Activated T-helper 2 cell treated with anti-CD3 and anti-CD28 coated beads, Interferon-gamma antibody, Interleukin-2, Interleukin-4, amounts not matched to agents 10 μg/mL and 5 μg/mL and 100 μg/mL, durations not matched to agents 14 hours and 24 hours and 36 hours (primary cell): Measurements from ENCODE around the gene CYP2D6. TPM values are rescaled to one million over a fixed set of nuclear protein-coding genes. Genes with fewer than 3 reads are reported as not detected.
"Not testable (repeated sequence)": the region's sequence is repeated elsewhere in the genome, so short reads cannot be mapped to it uniquely, and the experiment has no call there.

Experiments used
- DNase-seq: peaks from one replicate; pipeline ENCODE4 v3.0.0; 2021; ENCODE audit warnings: low spot score
- H3K27ac Mint-ChIP-seq: one replicate; pipeline ENCODE4 v1.8.0; 2021; ENCODE audit warnings: mixed read lengths
- H3K27me3 Mint-ChIP-seq: one replicate; pipeline ENCODE4 v1.8.0; 2021; ENCODE audit warnings: low read depth, mixed read lengths
- H3K36me3 Mint-ChIP-seq: one replicate; pipeline ENCODE4 v1.8.0; 2021; ENCODE audit warnings: low read depth, mixed read lengths
- H3K4me1 Mint-ChIP-seq: one replicate; pipeline ENCODE4 v1.8.0; 2021; ENCODE audit warnings: low read depth, mixed read lengths
- H3K4me3 Mint-ChIP-seq: one replicate; pipeline ENCODE4 v1.8.0; 2021; ENCODE audit warnings: low read depth, mild to moderate bottlenecking, moderate library complexity, mixed read lengths
- H3K9me3 Mint-ChIP-seq: one replicate; pipeline ENCODE4 v1.8.0; 2021; ENCODE audit warnings: mixed read lengths
- intact Hi-C: fragments of 100-400 bp; cut with micrococcal nuclease; formaldehyde crosslinking; loops from one replicate; pipeline ENCODE4 v1.15.1; 2023
- total RNA-seq: library from RNA; stranded (reverse); gene quantifications from 2 replicates; pipeline ENCODE4 v1.2.3, GENCODE V29; 2022

Gene CYP2D6
- total RNA-seq, result 3.5 and 3.6 TPM in 2 replicates

DNA sequence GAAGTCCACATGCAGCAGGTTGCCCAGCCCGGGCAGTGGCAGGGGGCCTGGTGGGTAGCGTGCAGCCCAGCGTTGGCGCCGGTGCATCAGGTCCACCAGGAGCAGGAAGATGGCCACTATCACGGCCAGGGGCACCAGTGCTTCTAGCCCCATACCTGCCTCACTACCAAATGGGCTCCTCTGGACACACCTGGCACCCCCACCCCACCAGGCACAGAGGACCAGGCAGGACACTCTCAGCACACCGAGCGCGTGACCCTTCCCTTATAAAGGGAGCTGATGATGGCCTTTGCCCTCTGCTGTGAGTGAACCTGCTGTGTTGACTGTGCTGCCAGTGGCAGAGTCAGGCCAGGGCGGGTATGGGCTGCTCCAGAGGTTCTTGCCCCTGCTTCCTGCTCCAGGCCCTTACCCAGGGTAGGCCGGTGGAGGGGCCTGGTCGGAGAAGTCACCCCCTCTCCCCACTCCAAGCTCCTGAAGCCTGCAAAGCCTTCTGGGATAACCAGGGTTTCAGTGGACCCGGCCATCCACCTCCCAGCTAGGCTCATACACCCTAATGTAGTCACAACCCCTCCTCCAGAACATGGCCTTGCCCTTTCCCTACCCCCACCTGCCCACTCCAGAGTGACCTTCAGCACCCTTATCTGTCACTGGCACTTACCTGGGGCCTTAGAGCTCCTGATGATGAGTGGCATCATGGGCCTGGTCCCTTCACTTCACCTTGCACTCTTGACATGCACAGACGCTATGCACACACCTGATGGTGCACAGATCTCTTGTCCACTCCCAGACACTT lies at the start of gene CYP2D6:
Gene CYP2D6, minus strand, starts transcription at position 172 of the 793 bp plus-strand sequence. Its CDS starts 19 bp downstream, at position 153.
- H3K36me3 Mint-ChIP-seq, intact Hi-C loops, H3K4me3 Mint-ChIP-seq, H3K27me3 Mint-ChIP-seq, DNase-seq, H3K9me3 Mint-ChIP-seq, H3K4me1 Mint-ChIP-seq, H3K27ac Mint-ChIP-seq: not testable (repeated sequence)

DNA sequence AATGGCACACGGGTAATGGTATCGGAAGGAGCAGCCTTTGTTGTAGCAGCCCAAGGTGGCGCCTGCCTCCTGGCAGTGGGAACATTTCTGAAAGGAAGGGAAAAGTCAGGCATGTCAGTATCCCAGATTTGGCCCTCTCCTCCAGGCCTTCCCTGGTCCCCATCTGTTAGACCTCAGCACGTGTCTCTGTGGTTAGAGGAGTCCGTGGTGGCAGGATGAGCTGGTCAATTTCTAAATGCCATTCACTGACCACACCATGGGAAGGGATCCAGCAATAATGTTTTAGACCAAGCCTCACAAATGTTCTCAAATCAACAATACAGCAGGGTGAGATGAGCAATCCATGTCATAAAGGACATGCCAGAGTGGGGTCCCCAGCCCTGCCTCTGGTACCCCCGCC lies 49.0 kb upstream of the CYP2D6 start:
- Mint-ChIP-seq H3K27ac (peak overlapping the region; percentile 30), H3K27me3 (no peaks in the 10 kb centered on the region), H3K9me3 (no peaks in the 10 kb centered on the region), H3K4me1 (peaks cover 61% of the 10 kb centered on the region), H3K4me3 (no peak overlapping the region), H3K36me3 (peaks cover 38% of the 10 kb centered on the region)
- no peak for DNase-seq
- intact Hi-C loops, result no loop called here

DNA sequence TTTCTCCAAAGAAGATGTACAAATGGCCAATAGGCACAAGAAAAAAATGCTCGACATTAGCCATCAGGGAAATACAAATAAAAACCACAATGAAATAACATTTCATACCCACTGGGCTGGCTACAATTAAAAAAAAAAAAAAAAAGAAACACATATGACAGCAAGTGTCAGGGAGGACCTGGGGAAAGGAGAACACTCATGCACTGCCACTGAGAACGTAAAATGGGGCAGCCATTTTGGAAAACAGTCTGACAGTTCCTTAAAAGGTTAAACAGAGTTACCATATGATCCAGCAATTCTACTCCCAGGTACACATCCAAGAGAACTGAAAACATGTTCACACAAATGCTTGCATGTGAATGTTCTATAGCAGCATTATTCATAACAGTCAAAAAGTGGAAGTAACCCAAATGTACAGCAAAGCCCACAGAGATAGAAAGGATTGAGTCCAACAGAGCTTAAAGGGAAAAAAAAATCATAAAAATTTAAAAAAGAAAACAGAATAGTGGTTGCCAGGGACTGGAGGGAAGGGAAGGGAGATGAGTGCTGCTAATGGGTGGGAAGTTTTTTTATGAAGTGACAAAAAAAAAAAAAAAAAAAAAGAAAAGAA lies 48.4 kb upstream of the CYP2D6 start:
- no peak for DNase-seq
- H3K27ac Mint-ChIP-seq, result peak overlapping the region; percentile 25

DNA sequence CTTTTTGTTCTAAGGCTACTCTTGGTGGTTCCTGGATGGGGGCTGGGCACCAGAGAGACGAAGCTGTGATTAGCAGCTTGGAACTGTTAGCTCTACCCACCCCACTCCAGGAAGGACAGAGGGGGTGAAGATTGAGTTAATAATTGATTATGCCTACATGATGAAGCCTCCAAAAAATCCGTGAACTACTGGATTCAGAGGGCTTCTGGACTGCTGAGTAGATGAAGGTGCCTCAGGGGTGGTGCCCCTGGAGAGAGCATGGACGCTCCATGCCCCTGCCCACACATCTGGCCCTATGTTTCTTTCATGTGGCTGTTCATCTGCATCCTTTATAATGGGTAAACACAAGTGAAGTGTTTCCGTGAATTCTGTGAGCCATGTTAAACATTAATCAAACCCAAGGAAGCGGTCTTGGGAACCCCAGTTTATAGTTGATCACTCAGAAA lies 47.3 kb upstream of the CYP2D6 start:
- intact Hi-C loops, result no loop called here
- H3K4me3 Mint-ChIP-seq, result no peak overlapping the region
- H3K4me1 Mint-ChIP-seq, result peaks cover 52% of the 10 kb centered on the region
- H3K27me3 Mint-ChIP-seq, result no peaks in the 10 kb centered on the region
- no peaks in the 10 kb centered on the region for H3K9me3 Mint-ChIP-seq
- peak overlapping the region; percentile 65 for H3K27ac Mint-ChIP-seq
- DNase-seq, result no peak
- H3K36me3 Mint-ChIP-seq, result peaks cover 47% of the 10 kb centered on the region

More for the DNA sequence above, 48.4 kb upstream of the CYP2D6 start:
- intact Hi-C loops, result no loop called here
- Mint-ChIP-seq H3K9me3 (no peaks in the 10 kb centered on the region), H3K36me3 (peaks cover 41% of the 10 kb centered on the region), H3K4me3 (no peak overlapping the region), H3K4me1 (peaks cover 62% of the 10 kb centered on the region), H3K27me3 (no peaks in the 10 kb centered on the region)

DNA sequence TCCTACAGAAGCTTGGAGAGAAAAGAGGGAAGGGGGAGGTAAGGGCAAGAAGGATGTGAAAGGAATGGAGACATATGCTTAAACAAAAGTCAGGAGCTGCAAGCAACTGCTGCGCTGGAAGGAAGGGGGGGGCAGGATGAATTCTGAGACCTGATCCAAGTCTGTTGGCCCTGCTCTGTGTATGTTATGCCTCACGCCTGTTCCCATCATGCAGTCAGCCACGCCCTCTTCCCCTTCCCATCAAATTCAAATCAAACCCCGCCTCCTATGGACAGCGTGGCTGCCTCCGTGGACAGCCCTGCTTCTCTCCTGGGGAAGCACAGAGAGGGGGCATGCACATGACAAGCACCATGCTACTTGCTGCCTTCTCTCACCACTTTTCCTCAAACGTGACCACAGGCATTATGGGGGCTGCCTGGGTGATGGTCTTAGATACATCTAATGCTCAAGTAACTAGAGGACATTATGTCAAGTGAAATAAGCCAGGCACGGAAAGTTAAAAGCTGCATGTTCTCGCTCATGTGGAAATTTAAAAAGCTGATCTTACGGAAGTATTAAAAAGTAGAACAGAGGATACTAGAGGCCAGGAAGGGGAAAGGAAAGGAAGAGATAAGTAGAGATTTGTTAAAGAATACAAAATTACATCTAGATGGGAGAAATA lies 45.8 kb upstream of the CYP2D6 start:
- no peaks in the 10 kb centered on the region for H3K9me3 Mint-ChIP-seq
- H3K4me1 Mint-ChIP-seq, result peaks cover 39% of the 10 kb centered on the region
- no peaks in the 10 kb centered on the region for H3K27me3 Mint-ChIP-seq
- H3K36me3 Mint-ChIP-seq, result peaks cover 47% of the 10 kb centered on the region
- DNase-seq, result no peak
- no peak overlapping the region for H3K4me3 Mint-ChIP-seq
- intact Hi-C loops, result no loop called here
- no peak overlapping the region for H3K27ac Mint-ChIP-seq

DNA sequence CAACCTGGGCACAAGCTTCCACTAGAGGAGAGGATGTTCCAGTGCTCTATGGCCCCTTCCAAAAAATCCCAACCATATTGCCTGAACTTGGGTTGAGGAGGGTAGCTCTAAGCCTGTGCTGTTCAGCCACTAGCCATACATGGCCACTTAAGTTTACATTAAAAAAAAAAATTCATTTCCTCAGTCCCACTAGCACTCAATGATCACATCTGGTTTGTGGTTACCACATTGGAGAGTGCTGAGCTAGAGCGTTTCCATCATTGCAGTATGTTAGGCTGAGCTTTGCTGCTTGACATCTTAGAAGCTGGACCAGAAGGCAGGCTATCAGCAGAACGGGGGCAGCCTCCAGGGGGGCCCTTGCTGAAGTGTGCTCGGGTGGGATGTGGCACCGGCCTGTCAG lies 43.5 kb upstream of the CYP2D6 start:
- intact Hi-C loops, result no loop called here
- no peaks in the 10 kb centered on the region for H3K27me3 Mint-ChIP-seq
- H3K4me1 Mint-ChIP-seq, result peaks cover 20% of the 10 kb centered on the region
- no peak for DNase-seq
- H3K9me3 Mint-ChIP-seq, result no peaks in the 10 kb centered on the region
- no peak overlapping the region for H3K4me3 Mint-ChIP-seq
- peaks cover 52% of the 10 kb centered on the region for H3K36me3 Mint-ChIP-seq
- H3K27ac Mint-ChIP-seq, result peak overlapping the region; percentile 60

DNA sequence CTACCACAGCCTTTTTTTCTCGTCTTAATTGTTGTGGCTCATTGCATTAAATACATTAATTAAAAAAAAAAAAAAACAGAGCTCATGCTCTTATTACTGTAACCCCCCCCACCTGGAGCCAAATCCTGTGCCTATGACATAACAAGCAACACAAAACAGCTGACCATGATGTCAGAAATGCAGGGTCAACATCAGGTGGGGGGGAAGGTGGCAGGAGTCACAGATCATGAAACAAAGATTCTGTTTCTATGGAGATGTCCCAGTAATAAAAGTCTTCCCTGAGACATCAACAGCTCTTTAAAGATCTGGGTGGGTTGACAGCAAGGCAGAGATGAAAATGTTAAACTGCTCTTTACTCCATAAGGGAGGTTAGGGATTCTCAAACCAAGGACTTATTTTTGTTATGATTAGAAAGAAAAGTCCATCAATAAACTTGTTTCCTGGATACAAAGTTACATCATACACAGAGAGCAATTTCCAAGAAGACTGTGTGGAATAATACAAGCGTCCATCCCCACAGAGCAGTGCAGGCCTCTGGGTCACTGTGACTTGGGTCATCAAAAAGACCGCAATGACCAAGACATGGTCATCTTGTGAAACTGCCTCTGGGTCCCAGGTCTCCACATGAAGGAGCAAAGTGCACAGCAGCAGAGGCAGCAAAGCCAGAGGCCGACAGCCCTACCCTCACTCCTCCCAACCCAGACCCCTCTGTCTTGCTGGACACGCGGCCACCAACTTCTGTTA lies 42.7 kb upstream of the CYP2D6 start:
- Mint-ChIP-seq H3K27me3 (no peaks in the 10 kb centered on the region), H3K4me3 (no peak overlapping the region), H3K4me1 (peaks cover 15% of the 10 kb centered on the region), H3K36me3 (peaks cover 51% of the 10 kb centered on the region), H3K27ac (no peak overlapping the region), H3K9me3 (no peaks in the 10 kb centered on the region)
- no peak for DNase-seq
- intact Hi-C loops, result no loop called here

DNA sequence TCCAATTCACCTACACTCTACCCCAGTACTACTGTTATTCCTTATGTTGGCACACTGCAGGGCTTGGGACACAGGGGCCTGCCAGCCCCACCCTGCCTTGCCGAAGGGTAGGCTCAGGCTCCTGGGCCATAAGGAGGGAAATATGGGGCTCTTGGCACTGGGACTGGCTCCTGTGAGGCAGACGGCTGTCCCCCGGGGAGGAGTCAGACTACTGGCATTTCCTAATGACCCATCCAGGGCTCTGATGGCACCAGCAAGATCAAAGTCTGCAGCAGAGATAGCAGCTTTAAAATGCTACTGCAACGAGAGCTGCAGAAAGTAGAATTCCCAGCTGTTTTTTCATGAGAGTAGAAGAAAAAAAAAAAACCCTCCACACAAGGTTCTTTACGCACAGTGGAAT lies 42.2 kb upstream of the CYP2D6 start:
- H3K4me1 Mint-ChIP-seq, result peaks cover 12% of the 10 kb centered on the region
- H3K9me3 Mint-ChIP-seq, result no peaks in the 10 kb centered on the region
- intact Hi-C loops, result no loop called here
- H3K27ac Mint-ChIP-seq, result no peak overlapping the region
- no peak overlapping the region for H3K4me3 Mint-ChIP-seq
- H3K27me3 Mint-ChIP-seq, result no peaks in the 10 kb centered on the region
- peaks cover 45% of the 10 kb centered on the region for H3K36me3 Mint-ChIP-seq
- DNase-seq, result no peak

DNA sequence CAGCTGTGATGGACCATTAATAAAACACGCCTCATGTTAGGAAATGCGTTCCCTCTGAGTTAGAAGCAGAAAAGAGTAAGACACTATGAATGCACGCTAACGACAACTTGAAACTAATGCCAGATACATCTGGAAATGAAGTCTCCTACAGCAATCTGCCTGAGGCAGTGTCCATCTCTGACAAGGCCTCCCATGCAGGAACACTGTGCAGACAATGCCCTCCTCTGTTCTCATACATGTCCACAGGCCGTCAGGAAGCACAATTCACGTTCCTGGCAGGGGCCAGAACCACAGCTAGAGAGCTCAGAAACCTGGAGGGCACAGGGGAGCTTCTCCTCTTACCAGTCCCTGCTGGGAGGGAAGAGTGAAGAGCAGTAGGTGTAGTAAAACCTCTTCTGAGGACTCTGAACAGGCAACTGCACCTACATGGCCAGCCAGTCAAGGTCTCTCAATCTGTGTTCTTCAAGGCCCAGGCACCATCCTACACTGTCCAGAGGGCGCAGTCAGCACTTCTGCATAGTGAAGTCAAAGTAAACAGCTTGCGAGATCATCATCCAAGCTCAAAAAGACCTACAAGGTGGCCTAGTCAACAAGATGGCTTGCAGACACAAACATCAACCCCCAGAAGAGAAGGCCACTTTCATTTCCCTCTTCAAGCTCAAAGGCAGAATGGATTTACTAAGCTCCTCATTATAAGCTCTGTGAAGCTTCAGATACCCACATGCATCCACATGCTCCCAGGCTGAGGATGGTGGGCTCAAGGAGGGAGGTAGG lies 41.5 kb upstream of the CYP2D6 start:
- intact Hi-C loops, result no loop called here
- Mint-ChIP-seq H3K27me3 (no peaks in the 10 kb centered on the region), H3K36me3 (peaks cover 39% of the 10 kb centered on the region), H3K4me1 (peaks cover 9% of the 10 kb centered on the region), H3K9me3 (no peaks in the 10 kb centered on the region), H3K4me3 (no peak overlapping the region), H3K27ac (no peak overlapping the region)
- DNase-seq, result no peak

DNA sequence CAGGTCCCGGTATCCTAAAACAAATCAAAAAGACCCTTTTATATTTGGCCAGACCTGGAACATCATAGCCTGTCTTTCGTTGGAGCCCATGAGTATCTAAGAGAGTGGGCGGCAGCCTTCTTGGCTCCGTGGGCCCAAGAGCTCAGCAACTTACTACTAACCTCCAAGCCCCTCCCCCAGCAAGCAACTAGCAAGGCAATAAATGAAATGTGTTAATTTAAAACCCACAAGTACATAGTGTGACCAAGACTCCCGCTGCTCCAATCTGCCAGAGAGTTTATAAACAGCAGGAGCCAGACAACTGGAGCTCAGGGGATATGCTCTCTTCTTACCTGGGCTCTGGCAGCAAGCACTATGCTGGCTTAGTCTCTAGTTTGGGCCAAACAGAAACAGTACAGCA lies 40.8 kb upstream of the CYP2D6 start:
- intact Hi-C loops, result no loop called here
- Mint-ChIP-seq H3K9me3 (no peaks in the 10 kb centered on the region), H3K27me3 (no peaks in the 10 kb centered on the region), H3K4me3 (no peak overlapping the region), H3K36me3 (peaks cover 41% of the 10 kb centered on the region), H3K27ac (no peak overlapping the region), H3K4me1 (peaks cover 6% of the 10 kb centered on the region)
- DNase-seq, result no peak

DNA sequence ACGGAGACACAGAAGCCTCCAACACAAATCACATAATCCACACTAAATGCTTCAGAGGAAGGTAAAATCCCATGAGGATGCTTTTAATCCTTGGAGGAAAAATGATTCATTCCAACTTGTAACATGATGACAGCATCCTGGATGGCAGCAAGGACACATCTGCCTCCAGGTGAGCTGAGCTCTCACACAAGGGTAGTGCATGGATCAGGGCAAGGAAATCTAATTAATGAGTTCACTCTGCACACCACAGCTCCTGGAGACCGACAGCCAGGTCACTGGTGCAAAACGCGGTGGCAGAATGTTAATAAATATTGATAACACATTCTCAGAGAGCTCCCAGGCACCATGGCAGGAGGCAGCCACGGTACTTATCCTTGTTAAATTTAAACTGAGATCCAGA lies 40.3 kb upstream of the CYP2D6 start:
- Mint-ChIP-seq H3K36me3 (peaks cover 40% of the 10 kb centered on the region), H3K9me3 (no peaks in the 10 kb centered on the region), H3K4me3 (no peak overlapping the region), H3K4me1 (peaks cover 4% of the 10 kb centered on the region), H3K27me3 (no peaks in the 10 kb centered on the region), H3K27ac (no peak overlapping the region)
- intact Hi-C loops, result no loop called here
- no peak for DNase-seq

DNA sequence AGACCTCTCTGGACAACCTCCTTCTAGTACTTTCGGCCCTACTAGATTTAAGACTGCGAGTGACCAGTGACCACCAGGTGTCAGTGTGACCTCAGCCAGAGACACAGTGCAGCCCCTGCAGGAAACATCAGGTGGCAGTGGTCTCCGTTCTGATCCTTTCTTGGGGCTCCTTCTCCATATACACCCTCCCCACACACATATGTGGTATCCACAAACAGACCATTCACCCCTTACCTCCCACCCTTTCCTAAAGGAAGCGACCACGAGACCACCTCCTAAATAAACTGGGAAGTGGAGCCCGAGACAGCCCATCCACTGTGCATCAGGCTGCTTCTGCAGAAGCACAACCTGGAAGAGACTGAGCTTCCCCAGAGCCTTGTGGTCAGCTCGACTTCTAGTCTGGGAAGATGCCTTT lies 38.5 kb upstream of the CYP2D6 start:
- Mint-ChIP-seq H3K36me3 (peaks cover 37% of the 10 kb centered on the region), H3K9me3 (no peaks in the 10 kb centered on the region), H3K27ac (no peak overlapping the region), H3K4me1 (peaks cover 2% of the 10 kb centered on the region), H3K27me3 (no peaks in the 10 kb centered on the region), H3K4me3 (no peak overlapping the region)
- intact Hi-C loops, result loop anchor here (1.0 kb wide), 2 partner anchors 145 to 267 kb away; no protein-coding TSS in a partner anchor
- DNase-seq, result peak; percentile 49
